ENCODE measurements around the gene RAB7A.
"Not testable (repeated sequence)": the region's sequence is repeated elsewhere in the genome, so short reads cannot be mapped to it uniquely, and the experiment has no call there.

The RAB7A gene

GRCh38 chr3:128742821-128743594 lies 17.0 kb downstream of the RAB7A start:
- H3K27ac ChIP-seq = no peak overlapping the region
- TF ChIP-seq, protein P1, sequence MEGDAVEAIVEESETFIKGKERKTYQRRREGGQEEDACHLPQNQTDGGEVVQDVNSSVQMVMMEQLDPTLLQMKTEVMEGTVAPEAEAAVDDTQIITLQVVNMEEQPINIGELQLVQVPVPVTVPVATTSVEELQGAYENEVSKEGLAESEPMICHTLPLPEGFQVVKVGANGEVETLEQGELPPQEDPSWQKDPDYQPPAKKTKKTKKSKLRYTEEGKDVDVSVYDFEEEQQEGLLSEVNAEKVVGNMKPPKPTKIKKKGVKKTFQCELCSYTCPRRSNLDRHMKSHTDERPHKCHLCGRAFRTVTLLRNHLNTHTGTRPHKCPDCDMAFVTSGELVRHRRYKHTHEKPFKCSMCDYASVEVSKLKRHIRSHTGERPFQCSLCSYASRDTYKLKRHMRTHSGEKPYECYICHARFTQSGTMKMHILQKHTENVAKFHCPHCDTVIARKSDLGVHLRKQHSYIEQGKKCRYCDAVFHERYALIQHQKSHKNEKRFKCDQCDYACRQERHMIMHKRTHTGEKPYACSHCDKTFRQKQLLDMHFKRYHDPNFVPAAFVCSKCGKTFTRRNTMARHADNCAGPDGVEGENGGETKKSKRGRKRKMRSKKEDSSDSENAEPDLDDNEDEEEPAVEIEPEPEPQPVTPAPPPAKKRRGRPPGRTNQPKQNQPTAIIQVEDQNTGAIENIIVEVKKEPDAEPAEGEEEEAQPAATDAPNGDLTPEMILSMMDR (conservative IDR thresholded peaks at IDR 0.05) = no peak

GRCh38 chr3:128745742-128746141 lies 19.8 kb downstream of the RAB7A start:
- TF ChIP-seq, protein P1 (conservative IDR thresholded peaks at IDR 0.05) = no peak
- no peak for TF ChIP-seq ZFX (IDR thresholded peaks at IDR 0.05)
- H3K27ac ChIP-seq = no peak overlapping the region

DNA sequence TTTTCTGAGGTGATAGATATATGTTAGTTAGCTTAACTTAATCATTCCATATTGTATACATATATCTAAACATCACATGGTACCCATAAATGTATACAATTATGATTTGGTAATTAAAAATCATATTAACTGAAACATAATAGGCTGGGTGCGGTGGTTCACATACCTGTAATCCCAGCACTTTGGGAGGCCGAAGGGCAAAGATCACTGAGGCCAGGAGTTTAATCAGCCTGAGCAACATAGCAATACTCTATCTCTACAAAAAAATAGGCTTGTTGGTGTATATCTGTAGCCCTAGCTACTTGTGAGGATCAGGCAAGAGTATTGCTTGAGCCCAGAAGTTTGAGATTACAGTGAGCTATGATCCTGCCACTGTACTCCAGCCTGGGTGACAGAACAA lies 20.9 kb downstream of the RAB7A start:
- TF ChIP-seq ZFX (IDR thresholded peaks at IDR 0.05) = no peak
- TF ChIP-seq, protein P1 (conservative IDR thresholded peaks at IDR 0.05) = no peak
- H3K27ac ChIP-seq = no peak overlapping the region

DNA sequence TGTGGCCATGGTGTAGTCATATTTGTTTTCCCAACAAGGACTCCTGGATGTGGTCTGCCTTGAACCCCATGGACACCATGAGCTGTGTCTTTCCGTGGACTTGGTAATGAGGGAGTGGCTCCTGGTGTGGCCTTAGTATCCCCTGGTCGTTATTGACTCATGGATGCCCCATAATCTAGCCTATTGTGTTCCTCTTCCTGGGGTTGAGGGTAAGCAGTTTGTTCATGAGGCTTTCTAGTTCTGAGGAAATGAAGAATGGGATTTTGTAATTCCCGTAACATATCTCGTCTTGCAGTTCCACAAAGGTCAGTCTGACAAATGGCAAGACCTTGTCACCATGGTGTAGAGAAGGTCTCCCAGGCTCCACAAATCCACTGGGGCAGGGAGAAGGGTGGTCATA lies 22.6 kb downstream of the RAB7A start:
- H3K27ac ChIP-seq = no peak overlapping the region
- no peak for TF ChIP-seq ZFX (IDR thresholded peaks at IDR 0.05)

DNA sequence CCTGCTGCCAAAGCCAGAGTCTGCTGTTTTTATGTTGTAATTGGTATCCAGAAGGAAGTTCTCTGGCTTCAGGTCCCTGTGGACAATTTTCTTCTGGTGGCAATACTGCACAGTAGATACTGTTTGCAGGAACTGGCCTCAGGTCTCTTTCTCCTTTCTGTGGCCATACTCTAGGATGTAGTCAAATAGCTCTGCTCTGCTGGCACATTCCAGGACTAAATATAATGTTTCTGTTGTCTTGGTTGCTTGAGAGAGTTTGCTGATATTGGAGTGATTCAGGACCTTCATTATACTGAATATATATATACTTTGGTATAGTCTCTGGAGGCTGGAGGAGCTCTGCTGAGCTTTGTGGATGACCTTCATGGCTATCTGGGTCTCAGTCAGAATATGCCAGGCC lies 23.1 kb downstream of the RAB7A start:
- H3K27ac ChIP-seq = no peak overlapping the region
- TF ChIP-seq ZFX (IDR thresholded peaks at IDR 0.05) = no peak
- TF ChIP-seq, protein P1 (conservative IDR thresholded peaks at IDR 0.05) = no peak

GRCh38 chr3:128749561-128749960 lies 23.6 kb downstream of the RAB7A start:
- not testable (repeated sequence) for H3K27ac ChIP-seq

- TF ChIP-seq, protein P1 (conservative IDR thresholded peaks at IDR 0.05) = no peak
- no peak for TF ChIP-seq ZFX (IDR thresholded peaks at IDR 0.05)
Measured at GRCh38 chr3:128753715-128754114, 27.7 kb downstream of the RAB7A start.

DNA sequence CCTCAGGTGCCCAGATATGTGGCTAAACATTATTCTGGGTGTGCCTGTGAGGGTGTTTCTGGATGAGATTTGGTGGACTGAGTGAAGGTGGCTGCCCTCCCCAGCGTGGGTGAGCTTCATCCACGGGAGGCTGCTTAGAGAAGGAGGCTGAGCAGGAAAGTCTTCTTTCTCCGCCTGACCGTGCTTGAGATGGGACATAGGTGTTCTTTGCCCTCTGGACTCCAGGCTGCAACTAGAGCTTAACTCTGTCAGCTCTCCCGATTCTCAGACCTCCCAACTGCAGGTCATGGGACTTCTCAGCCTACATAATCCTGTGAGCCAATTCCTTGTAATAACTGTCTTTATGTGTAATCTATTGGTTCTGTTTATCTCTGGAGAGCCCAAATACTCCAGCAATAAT lies 34.1 kb downstream of the RAB7A start:
- H3K27ac ChIP-seq = no peak overlapping the region
- no peak for TF ChIP-seq ZFX (IDR thresholded peaks at IDR 0.05)
- TF ChIP-seq, protein P1 (conservative IDR thresholded peaks at IDR 0.05) = no peak

More at GRCh38 chr3:128753715-128754114, 27.7 kb downstream of the RAB7A start:
- H3K27ac ChIP-seq = no peak overlapping the region
